ENCODE measurements around the gene HCCS.

Gene HCCS

GRCh38 chrX:11111037-11111851, at the start of gene HCCS:
HCCS (plus strand) TSS chrX:11111332; CDS start chrX:11112061, 729 bp downstream.
- DNase-seq (ENCODE audit: low read depth in 2 of 2), result peak; percentile 55 to 61

DNA sequence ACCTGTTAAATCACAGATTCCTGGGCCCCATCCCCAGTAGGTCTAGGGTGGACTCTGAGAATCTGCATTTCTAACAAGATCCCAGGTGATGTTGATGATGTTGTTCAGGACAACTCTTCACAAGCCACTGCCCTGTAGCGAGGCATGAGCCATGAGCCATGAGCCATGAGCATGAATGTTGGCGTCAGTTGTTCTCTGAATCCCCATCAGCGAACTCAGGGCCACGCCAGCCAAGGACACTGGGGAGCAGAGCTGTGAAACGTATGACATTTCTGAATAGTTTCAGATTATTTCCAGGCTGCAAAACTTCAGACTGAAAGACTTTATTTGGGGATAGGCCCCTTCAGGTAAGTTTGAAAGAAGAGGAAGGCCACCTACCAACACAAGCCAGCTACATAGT, 46.9 kb upstream of the HCCS start:
- DNase-seq (ENCODE audit: low read depth in 2 of 2), result no peak

DNA sequence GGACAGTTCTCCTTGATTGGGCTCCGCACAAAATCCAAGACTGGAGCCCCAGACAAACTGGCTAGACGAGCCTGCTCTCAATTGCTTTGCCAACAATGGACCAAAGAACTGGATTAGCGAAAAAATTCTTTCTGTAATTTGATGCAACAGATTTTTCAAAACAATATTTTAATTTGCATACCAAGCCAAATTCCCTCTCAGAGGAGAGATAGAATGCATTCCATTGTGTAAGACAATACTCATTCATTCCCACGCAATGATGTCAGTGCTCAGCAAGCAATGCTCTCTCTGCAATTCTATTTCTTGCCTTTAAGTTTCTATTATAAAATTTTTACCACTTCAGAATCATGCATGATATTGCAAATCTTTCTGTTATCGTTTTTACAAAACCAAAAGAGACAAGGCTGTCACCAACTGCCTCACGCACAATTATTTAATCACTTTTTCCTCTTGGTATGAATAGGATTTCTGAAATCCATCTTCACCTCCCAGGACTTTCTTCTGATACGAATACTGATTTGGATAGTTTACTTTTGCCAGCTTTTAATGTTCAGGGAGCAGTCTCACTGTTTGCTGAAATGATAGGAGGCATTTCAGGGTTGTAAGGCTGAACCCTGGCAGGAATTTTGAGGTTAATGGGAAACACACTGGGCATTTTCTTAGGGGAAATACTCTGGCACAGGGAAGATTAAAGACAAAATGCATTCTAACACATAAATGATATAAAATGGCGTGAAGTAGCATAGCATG, 46.1 kb upstream of the HCCS start:
- no peak for DNase-seq (ENCODE audit: low read depth in 2 of 2)

GRCh38 chrX:11066812-11067211, 44.3 kb upstream of the HCCS start:
- DNase-seq (ENCODE audit: low read depth in 2 of 2), result no peak

DNA sequence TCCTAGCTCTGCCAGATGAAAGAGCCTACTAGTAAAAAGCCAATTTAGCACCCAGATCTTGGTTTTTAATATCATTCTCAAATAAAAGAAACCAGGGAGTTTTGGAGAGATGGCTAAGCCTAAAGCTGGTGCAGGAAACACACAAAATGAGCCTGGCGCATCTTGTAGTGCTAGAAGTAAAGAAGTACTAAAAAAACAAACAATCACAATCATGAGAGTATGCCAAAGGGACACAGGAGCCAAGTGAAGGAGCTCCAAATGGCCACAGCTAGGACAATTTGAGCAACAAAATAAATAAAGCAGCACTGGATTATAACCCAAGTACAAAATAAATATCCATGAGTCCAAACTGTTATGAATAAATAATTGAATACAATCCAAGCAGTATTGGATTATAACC, 37.8 kb upstream of the HCCS start:
- no peak for DNase-seq (ENCODE audit: low read depth in 2 of 2)

GRCh38 chrX:11080741-11081305, 30.3 kb upstream of the HCCS start:
- DNase-seq (ENCODE audit: low read depth in 2 of 2), result no peak

DNA sequence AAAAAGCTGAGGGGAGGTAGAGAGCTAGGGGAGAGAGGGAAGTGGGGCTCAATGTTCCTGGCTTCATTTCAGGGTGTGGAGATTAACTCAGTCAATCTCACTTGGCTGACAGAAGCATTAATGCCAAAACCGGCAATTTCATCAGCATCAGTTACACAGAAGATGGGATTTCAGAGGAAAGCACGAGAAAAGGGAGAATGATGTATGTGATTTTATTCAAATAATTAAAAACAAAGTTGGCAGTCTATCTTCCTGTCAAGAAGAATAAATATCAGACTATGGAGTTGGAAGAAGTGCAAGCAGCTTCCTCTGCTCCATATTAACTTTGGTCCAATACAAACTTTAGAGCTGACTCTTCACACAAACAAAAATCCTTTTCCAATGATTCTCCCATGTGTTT, 29.6 kb upstream of the HCCS start:
- no peak for DNase-seq (ENCODE audit: low read depth in 2 of 2)

DNA sequence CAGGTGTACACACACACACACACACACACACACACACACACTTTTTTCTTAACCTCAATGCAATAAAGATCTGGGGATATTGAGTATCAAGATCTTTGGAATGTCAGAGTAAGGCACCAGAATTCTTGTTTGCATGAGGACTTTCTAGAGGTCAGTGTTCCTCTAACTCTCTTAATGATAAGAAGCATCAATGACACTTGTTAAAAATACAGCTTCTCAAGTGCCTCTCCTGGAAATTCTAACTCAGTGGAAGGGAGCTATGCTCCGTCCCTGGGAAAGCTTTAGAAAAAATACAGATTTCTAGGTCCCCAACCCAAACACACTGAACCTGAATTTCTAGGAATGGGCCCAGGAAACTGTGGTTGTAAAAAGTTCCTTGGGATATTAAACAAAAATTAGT, 25.8 kb upstream of the HCCS start:
- no peak for DNase-seq (ENCODE audit: low read depth in 2 of 2)

GRCh38 chrX:11089802-11090201, 21.3 kb upstream of the HCCS start:
- no peak for DNase-seq (ENCODE audit: low read depth in 2 of 2)

- no peak for DNase-seq (ENCODE audit: low read depth in 2 of 2)
Observed at GRCh38 chrX:11097933-11098332, 13.2 kb upstream of the HCCS start.

DNA sequence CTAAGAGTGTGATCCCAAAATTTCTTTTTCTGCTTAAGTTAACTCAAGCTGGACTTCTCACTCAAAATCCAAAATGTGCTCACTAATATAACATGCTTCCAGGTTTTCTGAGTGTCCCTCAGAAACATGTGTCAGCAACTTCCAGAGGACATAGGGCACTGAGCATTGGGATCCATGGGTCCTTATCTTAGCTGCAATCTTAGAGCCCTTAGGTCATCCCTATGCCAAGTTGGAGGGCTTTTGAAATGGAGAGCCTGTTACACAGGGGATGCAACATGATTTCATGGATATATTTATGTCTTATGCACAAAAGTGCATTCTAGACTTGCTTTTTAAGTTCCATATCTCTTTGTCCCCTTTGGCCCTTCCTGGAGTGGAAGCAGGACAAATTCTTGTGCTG, 11.7 kb upstream of the HCCS start:
- DNase-seq (ENCODE audit: low read depth in 2 of 2), result no peak

GRCh38 chrX:11100281-11101035, 10.7 kb upstream of the HCCS start:
- no peak for DNase-seq (ENCODE audit: low read depth in 2 of 2)

DNA sequence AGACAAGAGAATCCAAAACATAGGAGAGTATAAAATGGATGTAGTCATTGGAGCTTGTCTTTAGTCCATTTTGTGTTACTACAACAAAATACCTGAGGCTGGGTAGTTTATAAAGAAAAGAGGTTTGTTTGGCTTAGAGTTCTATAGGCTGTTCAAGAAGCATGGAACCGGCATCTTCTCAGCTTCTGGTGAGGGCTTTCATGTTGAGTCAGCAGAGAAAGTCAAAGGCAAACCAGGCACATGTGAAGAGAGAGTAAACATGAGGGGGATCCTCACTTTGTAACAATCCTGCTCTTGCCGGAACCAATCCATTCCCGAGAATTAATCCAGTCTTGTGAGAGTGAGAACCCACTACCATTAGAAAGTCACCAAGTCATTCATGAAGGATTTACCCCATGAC, 8.1 kb upstream of the HCCS start:
- no peak for DNase-seq (ENCODE audit: low read depth in 2 of 2)

GRCh38 chrX:11103751-11104150, 7.4 kb upstream of the HCCS start:
- no peak for DNase-seq (ENCODE audit: low read depth in 2 of 2)

DNA sequence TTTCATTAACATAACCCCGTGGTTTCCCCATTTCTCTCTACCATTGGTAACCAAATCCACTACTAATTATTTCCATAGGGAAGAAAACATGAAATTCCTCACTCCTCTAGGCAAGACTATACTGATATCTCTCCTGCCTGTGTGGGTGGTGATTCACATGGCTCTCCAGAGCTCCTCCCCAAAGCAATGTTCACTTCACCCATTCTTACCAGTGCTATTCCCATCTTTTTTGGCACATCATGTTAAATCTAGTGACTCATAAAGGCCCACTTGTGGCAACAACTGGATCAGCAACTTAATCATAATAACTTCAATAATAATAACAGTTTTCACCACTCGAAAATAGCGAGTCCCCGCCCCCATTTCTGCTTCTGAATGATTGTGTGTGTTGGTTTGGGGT, 6.1 kb upstream of the HCCS start:
- no peak for DNase-seq (ENCODE audit: low read depth in 2 of 2)

GRCh38 chrX:11108253-11108941, 2.7 kb upstream of the HCCS start:
- DNase-seq (ENCODE audit: low read depth in 2 of 2), result no peak

DNA sequence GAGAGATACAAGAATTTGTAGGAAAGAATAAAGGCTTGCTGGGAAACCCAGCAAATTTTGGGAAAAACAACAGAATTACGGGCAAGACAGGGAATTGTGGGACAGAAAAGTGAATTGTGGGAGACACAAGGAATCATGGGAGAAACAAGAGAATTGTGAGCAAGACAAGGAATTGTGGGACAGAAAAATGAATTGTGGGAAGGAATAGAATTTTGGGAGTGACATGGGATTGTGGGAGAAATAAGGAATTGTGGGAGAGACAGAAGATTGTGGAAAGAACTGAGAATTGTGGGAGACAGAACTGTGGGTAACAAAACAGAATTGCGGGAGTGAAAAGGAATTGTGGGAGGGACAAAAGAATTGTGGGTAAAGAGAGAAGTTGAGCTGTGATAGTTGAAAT, 1.2 kb upstream of the HCCS start:
- DNase-seq (ENCODE audit: low read depth in 2 of 2), result no peak

GRCh38 chrX:11111947-11112346, 815 bp downstream of the HCCS start:
- no peak for DNase-seq (ENCODE audit: low read depth in 2 of 2)

DNA sequence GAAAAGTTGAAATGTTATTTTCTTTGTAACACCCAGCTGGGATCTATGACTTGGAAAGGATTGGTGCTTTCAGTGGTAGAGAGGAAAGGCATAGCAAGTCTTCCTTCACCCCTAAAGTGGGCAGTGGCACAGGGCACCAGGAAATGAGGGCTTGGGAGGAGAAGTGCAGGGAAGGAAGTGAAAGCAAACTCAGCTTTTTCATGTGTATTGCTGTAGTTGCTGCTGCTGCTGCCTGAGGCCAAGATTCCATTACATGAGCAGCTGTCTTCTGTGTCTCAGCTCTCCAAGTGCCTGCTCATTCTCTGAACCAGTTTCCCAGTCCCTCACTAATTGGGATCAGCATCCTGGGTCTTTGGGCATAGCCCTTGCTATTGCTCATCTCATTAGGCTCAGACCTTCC, 2.6 kb downstream of the HCCS start:
- DNase-seq (ENCODE audit: low read depth in 2 of 2), result no peak

- no peak for DNase-seq (ENCODE audit: low read depth in 2 of 2)
Observed at GRCh38 chrX:11117745-11118144, 6.6 kb downstream of the HCCS start.

GRCh38 chrX:11119313-11119943, 8.3 kb downstream of the HCCS start:
- DNase-seq (ENCODE audit: low read depth in 2 of 2), result no peak
